ENCODE results near the gene DCUN1D1.

GRCh38 chr3:182896553-182896952, 83.8 kb downstream of the DCUN1D1 start:
- TF ChIP-seq CTCF (IDR thresholded peaks at IDR 0.05): no peak
- TF ChIP-seq POLR2A (IDR thresholded peaks at IDR 0.05): no peak

Data from lower leg skin (tissue), 3 donors.